ENCODE data around the gene KICS2.

GRCh38 chr12:64220046-64220445 is 2.0 kb downstream of the KICS2 start:
- TF ChIP-seq NFRKB (IDR thresholded peaks at IDR 0.05) (no peak), FOXK2 (IDR thresholded peaks at IDR 0.05) (no peak), L3MBTL2 (conservative IDR thresholded peaks at IDR 0.05) (no peak), ARNT (IDR thresholded peaks at IDR 0.05) (no peak), TARDBP (IDR thresholded peaks at IDR 0.05) (no peak)

Data from HEK293T (cell line).